A172 (cell line): ENCODE measurements around the gene MYO1E. TPM values are rescaled to one million over a fixed set of nuclear protein-coding genes. Genes with fewer than 3 reads are reported as not detected.

Source experiments
- total RNA-seq: library from RNA; depleted of rRNA; stranded (reverse); fragments of >200 nt; shearing (Covaris generic); gene quantifications from 2 replicates; pipeline ENCODE4 v1.2.3, GENCODE V29; 2014; rRNA removed

Gene MYO1E
- total RNA-seq, 1 experiment from 2014 or later, result 25.6 TPM

Other genes starting within 250 kb of the MYO1E start
- not detected in 2 replicates for gene LDHAL6B, start 166.0 kb downstream of the MYO1E start, total RNA-seq
- 0.78 and 1.3 TPM in 2 replicates for gene FAM81A, start 65.3 kb upstream of the MYO1E start, total RNA-seq
- 1.5 and 2.6 TPM in 2 replicates for gene GCNT3, start 238.9 kb upstream of the MYO1E start, total RNA-seq